Activated CD4-positive, alpha-beta T cell treated with anti-CD3 and anti-CD28 coated beads for 4 hours (primary cell): ENCODE data around the gene RBBP7.
A peak's percentile ranks its signal among the peaks of the same experiment; 100 is the strongest.

Source experiments
- DNase-seq, 2 donors: peaks; one replicate each; pipeline ENCODE4 v3.0.0-alpha.2; 2020

Gene RBBP7

DNA sequence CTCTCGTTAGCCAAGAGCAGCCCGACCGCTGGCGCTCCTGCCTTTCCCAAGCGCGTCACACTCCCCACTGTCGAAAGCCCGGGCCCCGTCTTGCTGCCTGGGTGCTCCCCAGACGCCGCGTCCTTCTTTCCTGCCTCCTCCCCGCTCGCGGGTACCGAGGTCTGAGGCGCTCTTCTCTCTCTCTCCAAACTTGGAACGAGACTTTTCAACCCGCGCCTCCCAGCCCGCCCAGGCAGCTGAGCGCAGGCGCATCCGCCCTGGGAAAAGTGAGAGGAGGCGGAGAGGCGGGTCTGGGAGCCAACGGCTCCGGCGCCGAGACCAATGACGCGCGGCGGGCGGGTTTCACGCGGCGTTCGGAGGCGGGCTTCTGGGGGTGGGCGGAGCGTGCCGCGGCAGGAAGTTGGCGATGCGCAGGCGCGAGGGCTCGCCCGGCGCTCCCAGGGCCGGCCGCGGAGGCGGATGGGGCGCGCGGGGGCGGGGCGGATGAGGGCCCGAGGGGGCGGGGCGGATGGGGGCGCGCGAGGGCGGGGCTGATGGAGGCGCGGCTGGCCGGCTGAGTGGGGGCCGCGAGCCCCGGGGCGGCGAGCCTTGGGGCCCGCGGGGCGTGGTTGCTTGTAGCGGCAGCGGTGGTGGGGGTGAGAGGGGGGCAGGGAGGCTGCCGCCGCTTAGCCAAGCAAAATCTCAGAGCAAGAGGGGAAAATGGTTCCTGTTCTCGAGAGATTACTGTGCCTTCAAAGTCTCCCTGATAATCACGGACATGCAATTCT, at the start of gene RBBP7:
RBBP7 (minus strand) TSS at position 268 of the 767 bp plus-strand sequence. CDS start 309 bp downstream, outside the sequence.
- peak; percentile 88 to 92 for DNase-seq

DNA sequence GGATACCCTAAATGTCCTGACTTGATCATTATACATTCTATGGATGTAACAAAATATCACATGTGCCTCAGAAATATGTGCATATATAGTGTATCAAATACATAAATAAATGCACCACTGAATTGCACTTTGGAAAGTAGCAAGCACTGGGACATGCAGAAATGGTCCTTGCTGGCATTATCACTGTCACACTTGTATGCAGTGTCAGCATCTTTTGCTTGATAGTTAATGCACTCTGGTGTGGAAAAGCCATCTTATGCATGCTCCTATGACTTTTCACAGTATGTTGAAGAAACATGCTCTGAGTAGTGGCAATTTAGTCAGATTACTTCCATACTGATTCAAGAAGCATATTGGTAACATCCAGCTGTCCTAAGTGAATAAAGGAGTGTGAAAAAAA, 48.8 kb upstream of the RBBP7 start:
- DNase-seq: no peak

DNA sequence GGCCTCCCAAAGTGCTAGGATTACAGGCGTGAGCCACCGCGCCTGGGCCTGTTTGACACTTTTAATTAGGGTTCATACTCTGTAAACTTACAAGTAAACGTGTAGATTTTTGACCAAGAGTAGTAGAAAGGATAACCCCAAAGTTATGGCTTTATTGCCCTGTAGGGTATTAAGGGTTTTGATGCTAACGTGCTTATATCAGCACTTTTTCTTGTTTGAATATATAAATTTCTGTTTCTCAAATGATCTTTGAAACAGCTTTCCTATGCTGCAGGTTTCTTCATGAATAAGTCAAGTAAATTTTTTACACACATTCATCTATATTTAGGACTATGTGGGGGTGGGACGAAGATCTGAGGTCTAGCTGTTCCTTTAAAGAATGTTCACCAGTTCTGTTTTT, 47.0 kb upstream of the RBBP7 start:
- no peak for DNase-seq

DNA sequence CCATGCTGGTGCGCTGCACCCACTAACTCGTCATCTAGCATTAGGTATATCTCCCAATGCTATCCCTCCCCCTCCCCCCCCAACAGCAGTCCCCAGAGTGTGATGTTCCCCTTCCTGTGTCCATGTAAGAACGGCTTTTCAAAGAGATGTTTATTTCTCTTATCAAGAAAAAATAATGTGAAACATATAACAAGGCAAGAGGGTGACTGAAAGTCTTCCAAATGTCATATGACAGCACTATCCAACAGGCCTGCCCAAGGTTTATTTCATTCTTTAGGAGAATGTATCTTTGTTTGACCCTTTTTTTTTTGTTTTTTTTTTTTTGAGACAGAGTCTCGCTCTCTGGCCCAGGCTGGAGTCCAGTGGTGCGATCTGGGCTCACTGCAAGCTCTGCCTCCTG, 46.4 kb upstream of the RBBP7 start:
- DNase-seq: no peak

DNA sequence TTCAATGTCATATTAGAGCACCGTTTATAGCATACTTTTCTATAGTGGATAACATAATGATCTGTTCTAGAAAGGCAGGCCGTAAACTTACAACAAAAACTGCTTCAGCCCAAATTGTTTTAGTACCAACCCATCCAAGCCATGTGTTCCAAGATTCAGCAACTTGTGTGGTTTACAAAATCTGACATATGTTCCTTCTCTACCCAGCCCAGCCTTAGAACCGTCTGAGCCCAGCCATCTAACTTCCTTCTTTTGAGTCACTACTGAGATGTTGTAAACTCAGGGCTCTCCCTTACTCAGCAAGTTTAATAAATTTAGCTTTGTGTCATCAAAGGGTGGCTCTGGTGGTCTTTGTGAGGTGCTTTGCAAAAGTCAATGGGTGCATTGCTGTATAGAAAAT, 43.9 kb upstream of the RBBP7 start:
- DNase-seq: no peak

DNA sequence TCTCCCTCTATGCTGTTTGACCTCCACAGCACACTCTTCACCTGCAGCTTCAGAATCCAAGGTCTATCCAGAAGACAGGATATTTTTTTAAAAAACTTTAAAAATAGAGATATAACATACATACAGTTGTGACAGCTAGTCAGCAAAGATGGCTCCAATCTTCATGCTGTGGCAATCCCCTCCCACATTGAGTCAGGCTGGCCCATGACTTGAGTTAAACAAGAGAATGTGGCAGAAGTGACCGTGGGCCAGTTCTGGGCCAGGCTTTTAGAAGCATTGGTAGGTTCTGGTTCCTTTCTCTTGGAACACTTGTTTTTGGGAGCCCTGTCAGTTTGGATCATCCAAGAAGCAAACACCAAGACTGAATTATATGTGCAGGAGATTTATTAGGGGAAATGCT, 40.2 kb upstream of the RBBP7 start:
- no peak for DNase-seq

DNA sequence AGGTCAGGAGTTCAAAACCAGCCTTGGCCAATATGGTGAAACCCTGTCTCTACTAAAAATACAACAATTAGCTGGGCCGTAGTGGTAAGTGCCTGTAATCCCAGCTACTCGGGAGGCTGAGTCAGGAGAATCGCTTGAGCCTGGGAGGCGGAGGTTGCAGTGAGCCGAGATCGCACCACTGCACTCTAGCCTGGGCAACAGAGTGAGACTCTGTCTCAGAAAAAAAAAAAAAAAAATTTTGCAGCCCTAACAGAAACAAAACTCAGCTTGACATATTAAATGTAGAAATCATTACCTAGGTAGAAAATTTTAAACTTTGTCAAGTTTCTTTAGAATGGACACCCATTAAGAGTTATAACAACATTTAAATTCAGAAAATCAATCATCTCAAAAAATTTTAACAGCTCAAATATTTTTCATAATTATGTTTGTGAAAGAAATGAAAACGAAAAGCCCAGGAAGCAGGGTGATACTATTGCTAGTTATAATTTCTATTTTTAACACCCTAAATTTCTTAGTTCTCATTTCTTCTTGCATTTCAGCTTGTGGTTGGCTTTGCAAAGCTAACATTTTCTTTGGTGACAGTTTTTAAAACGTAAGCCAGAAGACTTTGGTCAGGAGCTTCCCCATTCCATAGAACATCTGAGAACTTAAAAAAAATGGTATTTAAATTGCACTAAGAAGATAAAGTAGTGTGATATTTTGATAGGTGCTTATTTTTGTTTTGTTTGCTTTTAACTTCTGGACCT, 33.3 kb upstream of the RBBP7 start:
- no peak for DNase-seq

DNA sequence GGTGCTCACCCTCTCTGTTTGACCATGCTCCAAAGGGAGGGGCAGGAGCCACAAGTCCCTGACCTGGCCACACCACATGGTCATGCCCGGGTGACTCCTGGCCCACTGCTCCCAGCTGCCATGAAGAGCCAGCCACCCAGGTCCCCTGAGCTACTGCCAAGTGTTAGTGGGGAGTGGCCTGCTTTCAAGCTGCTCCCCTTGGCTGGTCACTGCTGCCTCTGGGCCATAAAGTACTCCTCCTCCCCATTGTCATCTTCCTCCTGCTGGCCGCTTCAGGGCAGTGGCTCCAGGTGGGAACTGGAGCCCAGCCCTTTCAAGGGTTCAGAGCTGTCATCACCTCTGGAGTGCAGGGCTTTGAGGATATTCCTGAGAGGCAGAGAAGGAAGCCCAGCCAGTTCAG, 27.3 kb upstream of the RBBP7 start:
- no peak for DNase-seq

DNA sequence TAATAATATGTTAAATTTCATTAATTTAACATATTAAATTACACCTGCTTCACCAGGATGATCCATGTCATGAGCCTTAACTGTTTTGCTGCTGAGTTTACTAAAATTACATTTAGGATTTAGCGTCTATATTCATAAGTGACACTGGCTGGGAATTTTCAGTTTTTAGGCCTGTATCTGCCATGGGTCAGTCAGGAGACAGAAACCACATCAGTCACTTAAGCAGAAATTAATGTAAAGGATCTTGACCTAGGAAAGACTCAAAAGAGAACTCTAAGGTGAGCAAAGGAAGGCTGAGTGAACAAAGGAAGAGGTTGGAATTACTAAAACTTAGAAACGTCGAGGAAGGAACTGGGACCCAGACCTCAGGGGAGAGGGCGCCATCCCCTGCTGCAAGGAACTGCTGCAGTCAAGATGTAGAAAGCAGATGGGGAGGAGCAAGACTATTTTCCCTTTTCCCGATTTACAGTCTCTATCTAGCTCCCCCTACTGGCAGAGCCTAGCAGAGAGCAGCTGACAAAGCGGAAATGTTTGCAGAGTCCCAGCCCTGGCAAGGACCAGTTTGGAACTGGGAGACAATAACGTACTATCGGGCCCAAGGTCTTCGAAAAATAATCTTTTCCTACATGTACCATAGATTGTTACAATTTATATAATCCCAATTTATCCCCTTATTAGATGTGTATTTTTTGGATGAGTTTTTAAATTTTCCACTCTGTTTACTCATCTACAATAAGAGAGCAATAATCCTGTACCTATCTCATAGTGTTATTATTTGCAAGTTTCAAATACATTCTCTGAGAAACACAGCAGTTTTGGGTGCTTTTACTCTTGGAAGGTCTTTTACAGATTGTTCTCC, 22.6 kb upstream of the RBBP7 start:
- peak; percentile 45 to 72 for DNase-seq

DNA sequence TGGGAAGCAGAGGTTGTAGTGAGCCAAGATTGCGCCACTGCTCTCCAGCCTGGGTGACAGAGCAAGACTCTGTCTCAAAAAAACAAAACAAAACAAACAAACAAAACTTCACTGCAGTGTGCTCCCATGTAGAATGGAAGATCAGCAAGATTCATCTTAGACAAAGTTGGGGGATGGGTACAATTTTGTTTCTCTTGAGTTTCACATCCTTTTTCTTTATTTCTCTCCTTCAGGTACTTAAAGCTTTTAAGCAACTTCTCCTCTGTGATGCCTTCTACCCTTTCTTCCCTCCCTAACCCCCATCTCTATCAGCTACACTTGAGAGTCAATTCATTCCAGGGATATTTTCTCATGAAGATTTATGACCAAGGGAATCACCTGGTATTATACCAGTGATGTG, 15.5 kb upstream of the RBBP7 start:
- DNase-seq: no peak

DNA sequence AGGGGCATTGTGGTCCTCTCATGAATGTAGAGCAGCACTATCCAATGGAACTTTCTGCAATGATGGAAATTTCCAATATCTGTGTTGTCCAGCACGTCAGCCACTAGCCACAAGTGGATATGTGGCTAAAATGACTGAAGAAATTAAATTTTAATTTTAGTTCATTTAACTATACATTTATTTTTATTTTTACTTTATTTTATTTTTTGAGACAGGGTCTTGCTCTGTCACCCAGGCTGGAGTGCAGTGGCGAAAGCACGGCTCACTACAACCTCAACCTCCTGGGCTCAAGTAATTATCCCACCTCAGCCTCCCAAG, 13.3 kb upstream of the RBBP7 start:
- DNase-seq: no peak

DNA sequence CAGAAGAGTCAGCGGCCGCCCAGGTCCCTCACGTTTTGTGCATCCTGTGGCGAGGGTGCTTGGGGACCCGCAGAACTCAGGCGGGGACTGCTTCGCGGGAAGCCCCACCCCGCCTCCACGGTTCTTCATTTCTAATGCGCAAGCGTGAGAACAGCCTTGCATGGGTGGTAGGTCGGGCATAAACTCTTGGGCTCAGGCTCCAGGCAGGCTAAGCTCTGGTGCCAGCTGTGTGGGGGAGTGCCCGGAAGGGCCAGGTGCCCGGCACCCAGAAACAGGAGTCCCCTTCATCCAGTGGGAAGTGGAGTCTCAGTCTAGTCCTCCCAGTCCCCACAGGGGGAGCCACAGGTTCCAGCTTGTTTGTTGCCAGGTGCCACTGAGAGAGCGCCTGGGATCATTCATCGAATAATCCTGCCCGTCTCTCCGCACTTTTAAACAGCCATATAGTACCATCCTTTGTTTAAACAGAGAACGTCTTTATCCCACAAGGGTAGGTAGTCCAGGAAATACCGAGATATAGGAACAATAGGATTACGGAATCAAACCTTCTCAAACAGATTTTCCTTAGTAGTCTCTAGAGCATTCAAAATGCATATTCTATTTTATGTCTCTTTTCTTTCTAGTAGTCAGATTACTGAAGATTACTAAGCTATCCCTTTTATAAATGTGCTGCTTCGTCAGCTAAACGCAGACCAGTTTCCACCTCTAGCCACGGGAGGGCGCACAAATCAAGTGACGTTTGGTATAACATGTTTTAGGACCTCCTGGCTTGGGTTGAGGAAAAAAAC, 12.7 kb upstream of the RBBP7 start:
- peak; percentile 54 to 72 for DNase-seq

DNA sequence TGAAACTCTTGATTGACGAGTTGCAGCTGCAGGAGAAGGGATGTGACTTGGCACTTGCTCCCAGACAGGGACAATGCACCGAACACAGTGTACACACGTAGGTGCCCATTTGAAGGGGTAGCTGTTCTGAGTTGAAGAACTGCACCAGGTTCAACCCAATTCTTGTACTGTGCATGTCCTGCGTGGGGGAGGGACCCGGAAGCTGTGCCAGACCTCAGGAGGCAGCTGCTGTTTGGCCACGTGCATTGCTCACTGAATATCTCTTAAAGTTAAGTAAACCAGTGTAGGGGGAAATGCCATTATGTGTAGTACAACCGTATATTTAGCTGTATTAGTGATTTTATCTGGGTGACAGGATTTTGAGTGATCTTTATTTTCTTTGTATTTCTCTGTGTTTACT, 12.0 kb upstream of the RBBP7 start:
- DNase-seq: no peak

DNA sequence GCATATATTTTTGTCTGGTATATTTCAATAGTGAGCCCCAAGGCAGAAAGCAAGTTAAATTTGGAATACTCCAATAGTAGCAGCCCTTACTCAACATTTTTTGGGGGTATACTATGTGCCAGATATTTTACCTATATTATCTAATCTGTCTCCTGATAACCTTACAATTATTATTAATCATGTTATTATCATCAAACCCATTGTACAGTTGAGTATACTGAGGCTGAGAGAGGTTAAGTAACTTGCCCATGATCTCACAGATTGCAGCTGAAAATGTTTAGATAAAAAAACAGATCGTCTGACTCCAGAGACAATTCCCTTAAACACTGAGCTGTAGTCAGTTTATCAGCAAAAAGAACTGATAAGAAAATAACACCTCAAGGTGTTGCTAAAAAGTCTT, 6.5 kb upstream of the RBBP7 start:
- DNase-seq: no peak

DNA sequence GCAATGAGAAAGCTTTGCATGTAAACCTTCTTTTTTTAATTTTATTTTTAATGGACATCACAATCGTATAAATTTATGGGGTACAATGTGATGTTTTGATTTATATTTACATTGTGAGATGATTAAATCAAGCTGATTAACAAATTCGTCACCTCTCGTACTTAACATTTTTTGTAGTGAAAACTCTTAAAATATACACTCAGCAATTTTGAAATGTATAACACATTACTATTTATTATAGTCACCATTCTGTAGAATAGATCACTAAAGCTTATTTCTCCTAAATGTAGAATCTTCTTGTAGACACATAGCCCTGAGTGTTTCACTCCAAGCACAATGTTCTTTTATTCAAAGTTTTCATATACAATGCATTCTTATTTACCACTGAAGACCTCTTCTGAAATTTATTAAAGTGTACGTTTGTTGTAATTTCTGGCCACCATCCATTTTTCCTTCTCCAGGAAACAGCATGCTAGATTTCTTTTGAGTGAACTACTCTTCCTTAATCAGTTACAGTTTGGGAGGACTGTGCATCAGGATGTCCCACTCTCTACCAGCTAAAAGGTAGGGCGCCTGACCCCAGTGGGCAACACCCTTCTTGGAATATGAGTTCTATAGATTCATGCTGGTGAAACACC, 4.4 kb upstream of the RBBP7 start:
- no peak for DNase-seq

DNA sequence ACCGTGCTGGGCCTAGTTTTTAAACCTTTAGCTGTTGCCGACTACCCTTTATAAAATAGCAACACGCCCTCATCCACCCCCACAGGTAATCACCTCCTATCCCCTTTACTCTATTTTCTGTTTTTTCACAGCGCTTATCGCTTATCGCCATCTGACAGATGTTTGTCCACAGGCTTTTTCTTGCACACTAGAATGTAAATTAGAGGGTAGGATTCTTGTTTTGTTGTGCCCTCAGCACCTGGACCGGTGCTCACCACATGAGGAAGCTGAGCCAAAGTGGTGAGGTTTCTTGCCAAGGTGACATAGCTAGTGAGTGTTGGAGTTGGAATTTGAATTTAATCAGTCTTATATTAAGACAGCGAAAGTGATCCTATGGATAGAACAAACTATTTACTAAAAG, 2.9 kb upstream of the RBBP7 start:
- DNase-seq: no peak

DNA sequence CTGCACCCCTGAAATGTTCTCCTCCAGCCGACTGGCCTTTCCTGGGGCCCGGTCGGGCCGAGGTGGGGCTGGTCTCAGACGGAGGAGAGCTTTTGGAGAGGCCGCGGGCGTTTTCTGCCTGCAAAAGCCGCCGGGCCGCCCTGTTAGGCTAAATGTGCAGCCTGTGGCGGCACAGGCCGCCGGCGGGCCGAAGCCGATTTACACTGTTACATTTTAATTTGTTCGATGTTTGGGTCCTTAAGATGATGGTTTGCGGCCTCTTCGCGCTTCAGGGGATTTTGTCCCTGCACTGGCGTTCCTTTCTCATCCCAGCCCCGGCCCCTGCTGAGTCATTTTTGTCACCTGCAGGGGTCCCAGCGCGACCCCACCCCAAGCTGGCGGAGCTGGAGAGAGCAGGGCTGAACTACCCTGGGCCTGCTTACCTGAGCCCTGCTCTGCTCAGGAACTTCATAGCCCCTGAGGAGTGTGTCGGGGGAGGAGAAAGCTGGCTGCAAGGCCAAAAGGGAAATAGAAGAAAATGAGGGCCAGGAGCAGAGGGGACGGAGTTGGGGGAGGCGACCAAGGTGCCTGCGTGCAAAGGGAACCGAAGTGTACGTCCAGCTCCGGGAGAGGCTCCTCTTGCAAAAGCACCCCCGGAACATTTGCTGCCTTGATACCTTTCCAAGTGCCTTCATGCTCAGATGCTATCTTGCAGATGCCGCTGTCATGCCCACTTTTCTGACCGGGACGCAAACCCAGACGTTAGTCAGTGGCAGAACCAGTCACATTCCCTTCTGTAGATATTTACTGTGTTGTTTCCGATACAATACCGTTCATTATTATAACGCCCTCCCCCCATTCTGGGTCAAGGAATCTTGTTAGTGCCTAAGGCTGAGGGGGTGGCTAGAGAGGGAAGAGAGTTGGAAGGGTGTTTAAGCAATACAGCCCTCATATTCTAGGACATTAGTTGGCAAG, 977 bp upstream of the RBBP7 start:
- no peak for DNase-seq

DNA sequence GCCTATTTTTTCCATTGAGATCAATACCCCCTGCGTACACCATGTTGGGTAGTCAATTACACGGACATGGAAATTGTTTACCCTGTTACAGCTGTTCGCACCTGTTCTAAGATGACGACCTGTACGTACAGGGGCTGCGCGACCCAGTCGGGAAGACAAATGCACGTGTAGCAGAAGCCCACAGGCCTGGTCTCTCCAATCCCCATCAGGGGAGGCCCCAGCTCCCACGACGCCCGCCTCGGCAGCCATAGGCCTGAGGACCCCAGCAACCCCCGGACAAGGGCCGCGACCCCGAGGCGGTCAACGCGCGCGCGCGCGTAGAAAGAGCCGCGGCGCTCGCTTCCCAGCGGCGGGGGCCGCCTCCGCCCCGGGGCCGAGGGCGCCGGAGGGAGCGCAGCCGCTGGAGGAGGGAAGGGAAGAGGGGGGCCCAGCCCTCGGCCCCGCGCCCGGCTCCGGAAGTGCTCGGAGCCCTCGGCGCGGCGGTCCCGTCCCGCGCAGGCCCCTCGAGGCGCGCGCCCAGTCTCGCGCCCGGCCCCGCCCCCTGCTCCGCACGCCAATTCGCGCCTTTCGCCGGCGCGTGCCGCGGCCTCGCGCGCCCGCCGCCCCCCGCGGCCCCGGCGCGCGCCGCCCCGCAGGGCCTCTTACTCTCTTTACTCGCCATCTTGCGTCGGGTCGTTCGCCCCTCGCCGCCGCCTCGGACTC, 618 bp downstream of the RBBP7 start:
- DNase-seq: peak in 1 of 2 donors; percentile 23

DNA sequence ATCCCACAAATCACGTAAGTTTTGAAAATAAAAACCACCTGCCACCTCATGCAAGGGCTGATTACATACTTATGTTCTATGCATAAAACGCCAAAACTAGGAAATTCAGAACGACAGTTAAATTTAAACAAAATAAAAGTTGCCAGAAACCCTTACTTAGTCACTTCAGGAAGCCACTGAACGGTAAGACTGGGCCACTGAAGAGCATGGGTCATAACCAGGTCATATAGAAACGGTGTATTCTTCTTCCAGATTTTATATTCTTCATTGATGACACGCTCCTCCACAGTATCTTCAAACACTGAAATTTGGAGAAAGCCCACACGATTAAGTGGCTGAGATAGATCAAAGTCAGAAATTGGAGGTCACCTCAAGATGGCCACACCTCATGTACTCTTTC, 1.2 kb downstream of the RBBP7 start:
- no peak for DNase-seq

DNA sequence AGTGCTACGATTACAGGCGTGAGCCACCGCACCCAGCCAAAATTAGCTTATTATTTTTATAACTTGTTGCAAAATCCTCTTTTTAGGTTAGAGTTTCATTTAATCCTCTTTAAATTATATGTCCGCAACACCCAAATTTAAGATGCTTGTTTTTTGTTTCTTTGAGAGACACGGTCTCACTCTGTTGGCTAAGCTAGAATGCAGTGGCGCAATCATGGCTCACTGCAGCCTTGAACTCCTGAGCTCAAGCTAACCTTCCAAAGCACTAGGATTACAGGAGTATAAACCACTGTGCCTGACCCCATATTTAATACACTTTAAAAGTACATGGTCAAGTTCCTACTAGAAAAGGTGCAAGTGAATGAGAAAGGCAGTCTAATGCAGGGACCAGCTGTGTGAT, 2.2 kb downstream of the RBBP7 start:
- DNase-seq: no peak

DNA sequence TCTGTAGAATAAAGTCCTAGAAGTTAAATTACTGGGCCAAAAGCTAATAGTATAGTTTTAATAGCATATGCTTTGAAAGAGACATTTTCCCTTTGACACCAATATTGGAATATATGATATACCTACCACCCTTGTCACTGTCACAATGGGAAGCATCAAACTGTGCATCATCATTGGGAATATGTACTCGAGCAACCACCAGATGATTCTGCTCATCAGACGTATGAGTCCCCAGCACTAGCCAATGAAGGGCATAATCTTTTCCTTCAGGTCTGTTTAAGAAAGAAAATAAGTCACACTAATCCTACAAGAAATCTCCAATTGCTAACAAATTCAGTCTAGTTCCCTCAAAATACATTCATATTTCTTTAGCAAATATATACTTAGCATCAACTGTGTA, 7.3 kb downstream of the RBBP7 start:
- DNase-seq: no peak
